K562 (cell line): ENCODE data around the gene CDCA4. TPM values are rescaled to one million over a fixed set of nuclear protein-coding genes. Genes with fewer than 3 reads are reported as not detected.

Source experiments
- ATF7 ChIP-seq: fragments of 450-650 bp; IDR thresholded peaks from 2 replicates; pipeline ENCODE4 v1.7.1; 2014; ENCODE audit warnings: mild to moderate bottlenecking, moderate library complexity
- DPF2 ChIP-seq: fragments of 450-650 bp; IDR thresholded peaks from 2 replicates; pipeline ENCODE4 v1.6.1; 2016
- EP400 ChIP-seq: fragments of 450-650 bp; IDR thresholded peaks from 2 replicates; pipeline ENCODE4 v1.6.1; 2017; ENCODE audit warnings: antibody characterized with exemption, mild to moderate bottlenecking, moderate library complexity
- FOS ChIP-seq: IDR thresholded peaks from 3 replicates; pipeline ENCODE4 v1.6.1; 2011; ENCODE audit not compliant: insufficient read length; ENCODE audit errors: extremely low read depth
- HDAC8 ChIP-seq: fragments of 450-650 bp; IDR thresholded peaks from 2 replicates; pipeline ENCODE4 v1.6.1; 2016; ENCODE audit warnings: mild to moderate bottlenecking, missing genetic modification characterization, moderate library complexity, missing compliant biosample characterization
- KDM4B ChIP-seq, 2 experiments: fragments of 450-650 bp in 1 of 2; sonication (generic) in 1 of 2; IDR thresholded peaks; 2 replicates each; pipeline ENCODE4 v1.6.1; 2016 to 2017; ENCODE audit warnings: borderline replicate concordance in 2 of 2, antibody characterized with exemption in 1 of 2, low read depth in 1 of 2, mild to moderate bottlenecking in 1 of 2
- PML ChIP-seq: IDR thresholded peaks from 2 replicates; pipeline ENCODE4 v1.6.1; 2012; ENCODE audit warnings: low read length, inconsistent platforms
- PRPF4 ChIP-seq: fragments of 200-400 bp; formaldehyde crosslinking; IDR thresholded peaks from one replicate; pipeline ENCODE4 v1.6.1; 2017; ENCODE audit warnings: low read length, low read depth, mild to moderate bottlenecking; ENCODE audit not compliant: insufficient read depth, poor library complexity, severe bottlenecking
- TAF1 ChIP-seq: IDR thresholded peaks from 2 replicates; pipeline ENCODE4 v1.6.1; 2011; ENCODE audit warnings: mild to moderate bottlenecking, low read length, moderate library complexity; ENCODE audit not compliant: insufficient read depth, control insufficient read depth, severe bottlenecking; ENCODE audit errors: extremely low read depth
- polyA plus RNA-seq, 8 experiments: library from polyadenylated mRNA; depleted of rRNA in 4 of 8; stranded (reverse) in 5 of 8; unstranded in 3 of 8; fragments of >200 nt; fragmentation: Nextera tagmentation in 2 of 8; fragmentation: Illumina TruSeq in 1 of 8; extraction: Ambion mirVana in 2 of 8; extraction: Trizol in 1 of 8; gene quantifications; 2 replicates each; pipeline versions ENCODE4 v1.2.1 to v1.2.3, GENCODE V29; 2011 to 2014; ENCODE audit warnings: inconsistent platforms in 1 of 8, missing spikeins in 1 of 8
- total RNA-seq, 7 experiments: library from RNA; depleted of rRNA in 6 of 7; stranded (reverse); fragments of >200 nt in 6 of 7; fragmentation: Illumina TruSeq in 2 of 7; extraction: Trizol in 2 of 7; gene quantifications; 2 replicates each; pipeline versions ENCODE4 v1.2.1 to v1.2.3, GENCODE V29; 2011 to 2021; ENCODE audit warnings: low replicate concordance in 1 of 7
- TF ChIP-seq, protein P1 (sequence below): fragments of 450-650 bp; IDR thresholded peaks from 2 replicates; pipeline ENCODE4 v1.6.1; 2016; ENCODE audit warnings: mild to moderate bottlenecking, moderate library complexity

CDCA4 gene
- total and polyA plus RNA-seq, 9 of the 15 experiments (the other 6 are each of a cell fraction or from before 2014, with no cell fraction given), result 6.6 to 44.2 (median 23.0) TPM

DNA sequence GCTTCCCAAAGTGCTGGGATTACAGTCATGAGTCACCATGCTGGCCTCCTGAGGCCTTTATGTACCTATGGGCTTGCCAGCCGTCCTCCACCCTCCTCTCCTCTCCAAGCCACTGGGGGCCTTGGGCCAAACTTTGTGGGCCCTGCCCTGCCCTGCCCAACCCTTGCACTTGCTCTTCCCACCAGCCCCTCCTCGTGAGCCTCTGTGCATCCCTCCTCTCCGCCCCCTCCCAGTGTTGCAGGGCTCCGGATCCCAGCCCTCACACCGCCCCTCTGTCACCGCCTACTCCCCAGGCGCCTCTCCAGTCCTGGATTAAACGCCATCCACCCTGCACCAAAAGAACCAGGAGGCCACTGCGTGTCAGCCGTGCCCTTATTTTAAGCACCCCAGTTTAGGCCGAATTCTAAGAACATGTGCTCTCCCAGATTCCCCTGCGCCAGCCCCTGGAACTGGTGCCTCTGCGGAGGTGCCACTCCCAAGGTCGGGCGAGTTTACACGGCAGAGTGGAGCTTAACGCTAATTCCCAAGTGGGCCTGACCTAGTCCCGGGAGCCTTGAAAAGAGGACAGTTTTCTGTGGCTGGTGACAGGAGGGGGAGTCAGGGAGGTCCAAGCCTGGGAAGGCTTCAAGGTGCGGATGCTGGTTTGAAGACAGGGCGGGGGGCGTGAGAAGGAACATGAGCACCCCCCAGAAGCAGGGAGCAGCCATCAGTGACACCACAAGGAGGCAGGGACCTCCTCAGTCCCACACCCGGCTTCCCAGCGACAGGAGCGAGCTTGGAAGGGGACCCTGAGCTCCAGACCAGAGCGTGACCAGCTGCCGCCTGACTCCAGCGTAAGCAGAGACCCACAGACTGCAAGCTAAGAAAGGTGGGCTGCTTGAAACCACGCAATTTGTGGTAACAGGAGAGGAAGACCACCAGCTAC is 21.2 kb upstream of the CDCA4 start (continued):
- TF ChIP-seq, protein P1, sequence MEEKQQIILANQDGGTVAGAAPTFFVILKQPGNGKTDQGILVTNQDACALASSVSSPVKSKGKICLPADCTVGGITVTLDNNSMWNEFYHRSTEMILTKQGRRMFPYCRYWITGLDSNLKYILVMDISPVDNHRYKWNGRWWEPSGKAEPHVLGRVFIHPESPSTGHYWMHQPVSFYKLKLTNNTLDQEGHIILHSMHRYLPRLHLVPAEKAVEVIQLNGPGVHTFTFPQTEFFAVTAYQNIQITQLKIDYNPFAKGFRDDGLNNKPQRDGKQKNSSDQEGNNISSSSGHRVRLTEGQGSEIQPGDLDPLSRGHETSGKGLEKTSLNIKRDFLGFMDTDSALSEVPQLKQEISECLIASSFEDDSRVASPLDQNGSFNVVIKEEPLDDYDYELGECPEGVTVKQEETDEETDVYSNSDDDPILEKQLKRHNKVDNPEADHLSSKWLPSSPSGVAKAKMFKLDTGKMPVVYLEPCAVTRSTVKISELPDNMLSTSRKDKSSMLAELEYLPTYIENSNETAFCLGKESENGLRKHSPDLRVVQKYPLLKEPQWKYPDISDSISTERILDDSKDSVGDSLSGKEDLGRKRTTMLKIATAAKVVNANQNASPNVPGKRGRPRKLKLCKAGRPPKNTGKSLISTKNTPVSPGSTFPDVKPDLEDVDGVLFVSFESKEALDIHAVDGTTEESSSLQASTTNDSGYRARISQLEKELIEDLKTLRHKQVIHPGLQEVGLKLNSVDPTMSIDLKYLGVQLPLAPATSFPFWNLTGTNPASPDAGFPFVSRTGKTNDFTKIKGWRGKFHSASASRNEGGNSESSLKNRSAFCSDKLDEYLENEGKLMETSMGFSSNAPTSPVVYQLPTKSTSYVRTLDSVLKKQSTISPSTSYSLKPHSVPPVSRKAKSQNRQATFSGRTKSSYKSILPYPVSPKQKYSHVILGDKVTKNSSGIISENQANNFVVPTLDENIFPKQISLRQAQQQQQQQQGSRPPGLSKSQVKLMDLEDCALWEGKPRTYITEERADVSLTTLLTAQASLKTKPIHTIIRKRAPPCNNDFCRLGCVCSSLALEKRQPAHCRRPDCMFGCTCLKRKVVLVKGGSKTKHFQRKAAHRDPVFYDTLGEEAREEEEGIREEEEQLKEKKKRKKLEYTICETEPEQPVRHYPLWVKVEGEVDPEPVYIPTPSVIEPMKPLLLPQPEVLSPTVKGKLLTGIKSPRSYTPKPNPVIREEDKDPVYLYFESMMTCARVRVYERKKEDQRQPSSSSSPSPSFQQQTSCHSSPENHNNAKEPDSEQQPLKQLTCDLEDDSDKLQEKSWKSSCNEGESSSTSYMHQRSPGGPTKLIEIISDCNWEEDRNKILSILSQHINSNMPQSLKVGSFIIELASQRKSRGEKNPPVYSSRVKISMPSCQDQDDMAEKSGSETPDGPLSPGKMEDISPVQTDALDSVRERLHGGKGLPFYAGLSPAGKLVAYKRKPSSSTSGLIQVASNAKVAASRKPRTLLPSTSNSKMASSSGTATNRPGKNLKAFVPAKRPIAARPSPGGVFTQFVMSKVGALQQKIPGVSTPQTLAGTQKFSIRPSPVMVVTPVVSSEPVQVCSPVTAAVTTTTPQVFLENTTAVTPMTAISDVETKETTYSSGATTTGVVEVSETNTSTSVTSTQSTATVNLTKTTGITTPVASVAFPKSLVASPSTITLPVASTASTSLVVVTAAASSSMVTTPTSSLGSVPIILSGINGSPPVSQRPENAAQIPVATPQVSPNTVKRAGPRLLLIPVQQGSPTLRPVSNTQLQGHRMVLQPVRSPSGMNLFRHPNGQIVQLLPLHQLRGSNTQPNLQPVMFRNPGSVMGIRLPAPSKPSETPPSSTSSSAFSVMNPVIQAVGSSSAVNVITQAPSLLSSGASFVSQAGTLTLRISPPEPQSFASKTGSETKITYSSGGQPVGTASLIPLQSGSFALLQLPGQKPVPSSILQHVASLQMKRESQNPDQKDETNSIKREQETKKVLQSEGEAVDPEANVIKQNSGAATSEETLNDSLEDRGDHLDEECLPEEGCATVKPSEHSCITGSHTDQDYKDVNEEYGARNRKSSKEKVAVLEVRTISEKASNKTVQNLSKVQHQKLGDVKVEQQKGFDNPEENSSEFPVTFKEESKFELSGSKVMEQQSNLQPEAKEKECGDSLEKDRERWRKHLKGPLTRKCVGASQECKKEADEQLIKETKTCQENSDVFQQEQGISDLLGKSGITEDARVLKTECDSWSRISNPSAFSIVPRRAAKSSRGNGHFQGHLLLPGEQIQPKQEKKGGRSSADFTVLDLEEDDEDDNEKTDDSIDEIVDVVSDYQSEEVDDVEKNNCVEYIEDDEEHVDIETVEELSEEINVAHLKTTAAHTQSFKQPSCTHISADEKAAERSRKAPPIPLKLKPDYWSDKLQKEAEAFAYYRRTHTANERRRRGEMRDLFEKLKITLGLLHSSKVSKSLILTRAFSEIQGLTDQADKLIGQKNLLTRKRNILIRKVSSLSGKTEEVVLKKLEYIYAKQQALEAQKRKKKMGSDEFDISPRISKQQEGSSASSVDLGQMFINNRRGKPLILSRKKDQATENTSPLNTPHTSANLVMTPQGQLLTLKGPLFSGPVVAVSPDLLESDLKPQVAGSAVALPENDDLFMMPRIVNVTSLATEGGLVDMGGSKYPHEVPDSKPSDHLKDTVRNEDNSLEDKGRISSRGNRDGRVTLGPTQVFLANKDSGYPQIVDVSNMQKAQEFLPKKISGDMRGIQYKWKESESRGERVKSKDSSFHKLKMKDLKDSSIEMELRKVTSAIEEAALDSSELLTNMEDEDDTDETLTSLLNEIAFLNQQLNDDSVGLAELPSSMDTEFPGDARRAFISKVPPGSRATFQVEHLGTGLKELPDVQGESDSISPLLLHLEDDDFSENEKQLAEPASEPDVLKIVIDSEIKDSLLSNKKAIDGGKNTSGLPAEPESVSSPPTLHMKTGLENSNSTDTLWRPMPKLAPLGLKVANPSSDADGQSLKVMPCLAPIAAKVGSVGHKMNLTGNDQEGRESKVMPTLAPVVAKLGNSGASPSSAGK, result no peak
- TF ChIP-seq KDM4B (IDR thresholded peaks at IDR 0.05; ENCODE audit: borderline replicate concordance in 2 of 2, low read depth in 1 of 2), result no peak
- TF ChIP-seq PML, result no peak
- TF ChIP-seq DPF2, result no peak
- TF ChIP-seq HDAC8 (tag), result no peak
- TF ChIP-seq FOS, result no peak
- no peak for TF ChIP-seq TAF1
- TF ChIP-seq EP400, result no peak
- no peak for TF ChIP-seq ATF7
- TF ChIP-seq PRPF4, result no peak
